ENCODE results near the gene PEMT. TPM values are rescaled to one million over a fixed set of nuclear protein-coding genes. Genes with fewer than 3 reads are reported as not detected.

PEMT gene
- total RNA-seq, 4 donors from 2014 or later, result 24.6 to 32.2 (median 28.2) TPM

DNA sequence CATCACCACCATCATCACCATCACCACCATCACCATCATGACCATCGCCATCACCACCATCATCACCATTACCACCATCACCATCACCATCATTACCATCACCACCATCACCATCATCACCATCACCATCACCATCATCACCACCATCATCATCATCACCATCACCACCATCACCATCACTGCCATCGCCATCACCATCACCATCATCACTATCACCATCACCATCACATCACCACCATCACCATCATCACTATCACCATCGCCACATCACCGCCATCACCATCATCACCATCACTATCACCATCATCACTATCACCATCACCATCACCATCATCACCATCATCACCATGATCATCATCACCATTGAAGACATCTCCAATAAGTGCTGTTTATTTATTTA lies 131.5 kb downstream of the PEMT start:
- Histone ChIP-seq H3K36me3 (no peaks in the 10 kb centered on the region), H3K9me3 (no peaks in the 10 kb centered on the region), H3K27ac (no peak overlapping the region), H3K27me3 (peaks cover 0 to 24% (median 0%) of the 10 kb centered on the region in 4 donors), H3K4me1 (no peaks in the 10 kb centered on the region), H3K4me3 (no peak overlapping the region)
- TF ChIP-seq POLR2A (IDR thresholded peaks at IDR 0.05), result no peak
- TF ChIP-seq, protein P1, sequence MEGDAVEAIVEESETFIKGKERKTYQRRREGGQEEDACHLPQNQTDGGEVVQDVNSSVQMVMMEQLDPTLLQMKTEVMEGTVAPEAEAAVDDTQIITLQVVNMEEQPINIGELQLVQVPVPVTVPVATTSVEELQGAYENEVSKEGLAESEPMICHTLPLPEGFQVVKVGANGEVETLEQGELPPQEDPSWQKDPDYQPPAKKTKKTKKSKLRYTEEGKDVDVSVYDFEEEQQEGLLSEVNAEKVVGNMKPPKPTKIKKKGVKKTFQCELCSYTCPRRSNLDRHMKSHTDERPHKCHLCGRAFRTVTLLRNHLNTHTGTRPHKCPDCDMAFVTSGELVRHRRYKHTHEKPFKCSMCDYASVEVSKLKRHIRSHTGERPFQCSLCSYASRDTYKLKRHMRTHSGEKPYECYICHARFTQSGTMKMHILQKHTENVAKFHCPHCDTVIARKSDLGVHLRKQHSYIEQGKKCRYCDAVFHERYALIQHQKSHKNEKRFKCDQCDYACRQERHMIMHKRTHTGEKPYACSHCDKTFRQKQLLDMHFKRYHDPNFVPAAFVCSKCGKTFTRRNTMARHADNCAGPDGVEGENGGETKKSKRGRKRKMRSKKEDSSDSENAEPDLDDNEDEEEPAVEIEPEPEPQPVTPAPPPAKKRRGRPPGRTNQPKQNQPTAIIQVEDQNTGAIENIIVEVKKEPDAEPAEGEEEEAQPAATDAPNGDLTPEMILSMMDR (IDR thresholded peaks at IDR 0.05), result no peak
- intact Hi-C loops (cut with DNase I), result no loop called here
- DNase-seq, result no peak
- WGBS, 2 donors, result 86 to 89% methylated on average over 4 of the region's 4 CpGs

DNA sequence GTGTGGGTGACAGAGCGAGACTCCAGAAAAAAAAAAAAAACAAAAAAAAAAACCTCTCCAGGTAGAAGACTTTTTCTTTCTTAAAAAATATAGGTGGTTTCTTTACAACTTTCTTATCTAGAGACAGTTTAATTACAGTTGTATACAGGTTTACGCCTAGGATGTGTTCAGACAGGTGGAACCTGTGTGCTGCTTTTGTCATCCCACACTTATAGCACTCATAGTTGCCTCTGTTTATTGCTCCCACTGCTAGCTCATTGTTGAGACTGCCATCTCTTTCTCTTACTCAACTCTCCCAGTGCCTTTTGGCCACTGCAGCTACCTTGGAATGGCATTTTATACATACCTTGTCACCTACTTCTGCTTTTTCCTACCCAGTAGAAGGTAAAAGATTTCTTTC lies 133.8 kb downstream of the PEMT start:
- intact Hi-C loops (cut with DNase I), result no loop called here

DNA sequence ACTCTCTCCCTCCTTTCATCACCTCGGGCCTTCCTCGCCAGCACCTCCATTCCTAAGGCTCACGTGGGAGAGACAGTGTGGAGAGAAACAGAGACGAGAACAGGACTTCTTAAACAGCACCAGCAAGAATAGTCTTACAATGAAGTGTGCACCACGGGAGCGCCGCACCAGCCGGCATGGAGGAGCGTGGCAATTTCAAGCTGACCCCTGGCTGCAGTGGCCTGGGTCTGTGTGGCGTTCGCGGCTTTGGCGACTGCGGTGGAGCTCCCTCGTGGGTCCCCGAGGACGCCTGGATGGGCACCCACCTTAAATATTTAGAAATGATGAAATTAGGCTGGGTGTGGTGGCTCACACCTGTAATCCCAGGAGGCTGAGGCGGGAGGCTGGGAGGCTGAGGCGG lies 135.3 kb downstream of the PEMT start:
- 82 to 93% methylated on average over 5 to 17 of the region's 19 CpGs for WGBS, 2 donors
- Histone ChIP-seq H3K36me3 (no peaks in the 10 kb centered on the region), H3K27me3 (peaks cover 0 to 13% (median 0%) of the 10 kb centered on the region in 4 donors), H3K9me3 (no peaks in the 10 kb centered on the region), H3K27ac (no peak overlapping the region), H3K4me3 (no peak overlapping the region), H3K4me1 (no peaks in the 10 kb centered on the region)
- TF ChIP-seq POLR2A (IDR thresholded peaks at IDR 0.05), result no peak
- TF ChIP-seq, protein P1 (IDR thresholded peaks at IDR 0.05), result no peak
- intact Hi-C loops (cut with DNase I), result no loop called here
- no peak for DNase-seq

More for the DNA sequence above, 133.8 kb downstream of the PEMT start:
- peaks cover 0 to 13% (median 0%) of the 10 kb centered on the region in 4 donors for H3K27me3 ChIP-seq
- no peak overlapping the region for H3K4me3 ChIP-seq
- H3K9me3 ChIP-seq, result no peaks in the 10 kb centered on the region
- H3K27ac ChIP-seq, result no peak overlapping the region
- TF ChIP-seq, protein P1 (IDR thresholded peaks at IDR 0.05), result no peak
- no peak for TF ChIP-seq POLR2A (IDR thresholded peaks at IDR 0.05)
- WGBS, 2 donors, result 89 to 90% methylated on average over 2 of the region's 2 CpGs
- no peaks in the 10 kb centered on the region for H3K4me1 ChIP-seq
- H3K36me3 ChIP-seq, result no peaks in the 10 kb centered on the region
- DNase-seq, result no peak

Small RNA genes within 50 kb of the gene (small RNA-seq; reads per million reads assigned to genes)
- gene RF00019, result 0 reads per million in 4 donors
- gene RNU6-468P, result 0 reads per million in 4 donors

Other genes with a start within 250 kb of the PEMT start
- 10 to 100 TPM in 3 of 4 donors, 1 to 10 TPM in 1; 5.8 to 15.4 (median 12.2) TPM for gene MED9, start 114.7 kb downstream of the PEMT start, total RNA-seq
- gene RASD1, start 95.3 kb downstream of the PEMT start, total RNA-seq, result 1 to 10 TPM; 1.1 to 8.4 (median 4.3) TPM
- gene RAI1, start 89.8 kb upstream of the PEMT start, total RNA-seq, result 10 to 100 TPM; 17.0 to 36.3 (median 22.3) TPM
- 100 to 1,000 TPM in 2 of 4 donors, 10 to 100 TPM in 2; 55.0 to 137 (median 108) TPM for gene SREBF1, start 245.3 kb upstream of the PEMT start, total RNA-seq